Neural progenitor cell (in vitro differentiated cells): ENCODE data around the gene FOXRED1. TPM values are rescaled to one million over a fixed set of nuclear protein-coding genes. Genes with fewer than 3 reads are reported as not detected.
A peak's percentile ranks its signal among the peaks of the same experiment; 100 is the strongest.

Source experiments
- DNase-seq: peaks from one replicate; pipeline ENCODE4 v3.0.0-alpha.2; 2016; ENCODE audit warnings: low spot score
- H2AFZ ChIP-seq: fragments of 200-600 bp; sonication (generic); replicated peaks from 2 replicates; pipeline ENCODE4 v1.6.1; 2016; ENCODE audit warnings: antibody characterized with exemption
- H3F3A ChIP-seq: fragments of 200-600 bp; sonication (generic); 2 replicates; pipeline ENCODE4 v1.6.1; 2016; ENCODE audit warnings: antibody characterized with exemption, low read depth
- H3K27ac ChIP-seq: fragments of 200-600 bp; sonication (generic); 2 replicates; pipeline ENCODE4 v1.5.1; 2016; ENCODE audit warnings: mild to moderate bottlenecking
- H3K27me3 ChIP-seq: fragments of 200-600 bp; sonication (generic); 2 replicates; pipeline ENCODE4 v1.6.1; 2016; ENCODE audit warnings: mild to moderate bottlenecking, moderate library complexity
- H3K36me3 ChIP-seq: fragments of 200-600 bp; sonication (generic); 2 replicates; pipeline ENCODE4 v1.5.1; 2016
- H3K4me1 ChIP-seq: fragments of 200-600 bp; sonication (generic); 2 replicates; pipeline ENCODE4 v1.6.1; 2016; ENCODE audit warnings: mixed run types
- H3K4me2 ChIP-seq: fragments of 200-600 bp; sonication (generic); 2 replicates; pipeline ENCODE4 v1.6.1; 2016
- H3K4me3 ChIP-seq: fragments of 200-600 bp; sonication (generic); 2 replicates; pipeline ENCODE4 v1.5.1; 2016
- H3K79me2 ChIP-seq: fragments of 200-600 bp; sonication (generic); 2 replicates; pipeline ENCODE4 v1.6.1; 2016; ENCODE audit warnings: low read depth
- H3K9ac ChIP-seq: fragments of 200-600 bp; sonication (generic); 2 replicates; pipeline ENCODE4 v1.6.1; 2016
- H3K9me3 ChIP-seq: fragments of 200-600 bp; sonication (generic); 2 replicates; pipeline ENCODE4 v1.5.1; 2016; ENCODE audit warnings: low read depth
- H4K20me1 ChIP-seq: fragments of 200-600 bp; sonication (generic); 2 replicates; pipeline ENCODE4 v1.6.1; 2016; ENCODE audit warnings: low read depth
- H3K27ac Mint-ChIP-seq: 3 replicates; pipeline ENCODE4 v1.8.0; 2021; ENCODE audit warnings: mixed read lengths
- H3K27me3 Mint-ChIP-seq: 2 replicates; pipeline ENCODE4 v1.8.0; 2022; ENCODE audit warnings: low read depth, mild to moderate bottlenecking, inconsistent platforms, moderate library complexity, mixed read lengths; ENCODE audit not compliant: insufficient read depth
- H3K36me3 Mint-ChIP-seq: 3 replicates; pipeline ENCODE4 v1.8.0; 2021; ENCODE audit warnings: mixed read lengths
- H3K4me1 Mint-ChIP-seq: 3 replicates; pipeline ENCODE4 v1.8.0; 2021; ENCODE audit warnings: mixed read lengths
- H3K4me3 Mint-ChIP-seq: 3 replicates; pipeline ENCODE4 v1.8.0; 2021; ENCODE audit warnings: mild to moderate bottlenecking, moderate library complexity, mixed read lengths
- H3K9me3 Mint-ChIP-seq: 3 replicates; pipeline ENCODE4 v1.8.0; 2020; ENCODE audit warnings: mixed read lengths
- CTCF ChIP-seq: fragments of 200-600 bp; sonication (generic); IDR thresholded peaks from 2 replicates; pipeline ENCODE4 v1.5.1; 2017; ENCODE audit warnings: antibody characterized with exemption, mild to moderate bottlenecking
- EZH2 ChIP-seq: fragments of 200-600 bp; sonication (generic); IDR thresholded peaks from 2 replicates; pipeline ENCODE4 v1.6.1; 2017; ENCODE audit warnings: antibody characterized with exemption, mild to moderate bottlenecking, moderate library complexity
- EZH2phosphoT487 ChIP-seq: fragments of 200-600 bp; sonication (generic); IDR thresholded peaks from 2 replicates; pipeline ENCODE4 v1.6.1; 2017; ENCODE audit warnings: antibody characterized with exemption
- small RNA-seq: library from RNA; depleted of rRNA; stranded (forward); fragments of <200 nt; gene quantifications from one replicate; pipeline ENCODE3, GENCODE V24; 2015
- total RNA-seq: library from RNA; depleted of rRNA; stranded (reverse); fragments of >200 nt; gene quantifications from 2 replicates; pipeline ENCODE4 v1.2.3, GENCODE V29; 2015; ENCODE audit warnings: low replicate concordance

Gene FOXRED1
- total RNA-seq, 1 donor from 2014 or later = 25.8 TPM

- DNase-seq = no peak
- Histone ChIP-seq H3K79me2 (no peaks in the 10 kb centered on the region), H3K36me3 (no peaks in the 10 kb centered on the region), H3K9ac (no peak overlapping the region), H3K27ac (no peak overlapping the region), H4K20me1 (no peaks in the 10 kb centered on the region), H3K9me3 (no peaks in the 10 kb centered on the region), H3K4me3 (no peak overlapping the region), H3K4me1 (no peaks in the 10 kb centered on the region), H3K4me2 (no peak overlapping the region), H2AFZ (no peak overlapping the region), H3F3A (no peaks in the 10 kb centered on the region), H3K27me3 (no peaks in the 10 kb centered on the region)
- H3K4me3 Mint-ChIP-seq = no peak overlapping the region
- peaks cover 4% of the 10 kb centered on the region for H3K36me3 Mint-ChIP-seq
- peaks cover 2% of the 10 kb centered on the region for H3K27me3 Mint-ChIP-seq
- no peaks in the 10 kb centered on the region for H3K9me3 Mint-ChIP-seq
- TF ChIP-seq EZH2 (no peak), CTCF (no peak), EZH2phosphoT487 (no peak)
- no peak overlapping the region for H3K27ac Mint-ChIP-seq
- H3K4me1 Mint-ChIP-seq = peaks cover 16% of the 10 kb centered on the region
These were observed 54.0 kb downstream of the FOXRED1 start for GRCh38 chr11:126322996-126323395.

- Histone ChIP-seq H3F3A (no peaks in the 10 kb centered on the region), H4K20me1 (no peaks in the 10 kb centered on the region), H2AFZ (no peak overlapping the region), H3K9ac (no peak overlapping the region), H3K27me3 (no peaks in the 10 kb centered on the region), H3K4me3 (no peak overlapping the region), H3K36me3 (no peaks in the 10 kb centered on the region), H3K27ac (no peak overlapping the region), H3K9me3 (no peaks in the 10 kb centered on the region), H3K4me2 (no peak overlapping the region), H3K4me1 (no peaks in the 10 kb centered on the region), H3K79me2 (no peaks in the 10 kb centered on the region)
- Mint-ChIP-seq H3K36me3 (peaks cover 2% of the 10 kb centered on the region), H3K27ac (peak overlapping the region; percentile 65), H3K9me3 (no peaks in the 10 kb centered on the region), H3K27me3 (peaks cover 2% of the 10 kb centered on the region), H3K4me1 (peaks cover 20% of the 10 kb centered on the region), H3K4me3 (no peak overlapping the region)
- TF ChIP-seq CTCF (no peak), EZH2 (no peak), EZH2phosphoT487 (no peak)
- no peak for DNase-seq
These were observed 58.5 kb downstream of the FOXRED1 start for GRCh38 chr11:126327281-126328000.

Small RNAs within 50 kb of the gene (small RNA-seq; reads per million reads assigned to genes)
- not detected for gene RN7SL351P

Other genes starting within 250 kb of the FOXRED1 start
- gene CDON, start 206.3 kb upstream of the FOXRED1 start, total RNA-seq = 50.5 and 71.3 TPM in 2 replicates
- gene RPUSD4, start 57.5 kb upstream of the FOXRED1 start, total RNA-seq = 46.7 and 47.1 TPM in 2 replicates
- gene FAM118B, start 57.4 kb upstream of the FOXRED1 start, total RNA-seq = 42.4 and 43.2 TPM in 2 replicates
- 40.0 and 58.1 TPM in 2 replicates for gene SRPRA, start 259 bp upstream of the FOXRED1 start, total RNA-seq
- gene TIRAP, start 13.9 kb downstream of the FOXRED1 start, total RNA-seq = 4.6 and 5.3 TPM in 2 replicates
- 18.6 and 20.7 TPM in 2 replicates for gene DCPS, start 34.9 kb downstream of the FOXRED1 start, total RNA-seq
- 13.0 and 17.9 TPM in 2 replicates for gene ST3GAL4, start 86.5 kb downstream of the FOXRED1 start, total RNA-seq